GM10248 (cell line): ENCODE measurements around the gene DYRK2.

Experiments
- CTCF ChIA-PET: fragments of 300-600 bp; sonication (Branson Sonifier 250); formaldehyde crosslinking; extraction: SDS; loops from one replicate; lab custom pipeline; 2021; ENCODE audit warnings: antibody characterized with exemption; lab: Yijun Ruan, JAX
- POLR2A ChIA-PET: fragments of 350-650 bp; sonication (Branson Sonifier 250); formaldehyde crosslinking; extraction: SDS; loops from one replicate; lab custom pipeline; 2020; ENCODE audit warnings: antibody characterized with exemption; lab: Yijun Ruan, JAX
- DNase-seq: peaks from one replicate; pipeline ENCODE4 v3.0.0; 2012; ENCODE audit errors: extremely low spot score
- CTCF ChIP-seq: IDR thresholded peaks from 2 replicates; pipeline ENCODE4 v1.5.1; 2012; ENCODE audit warnings: mild to moderate bottlenecking, low read depth; ENCODE audit errors: extremely low read depth, missing control alignments, control extremely low read depth

DYRK2 gene

GRCh38 chr12:67648521-67649260 is at the start of gene DYRK2:
Gene DYRK2 (plus strand): TSS chr12:67648745. CDS start chr12:67649134, 389 bp downstream.
- peak; percentile 86 for DNase-seq
- TF ChIP-seq CTCF = no peak
- ChIA-PET CTCF (interaction anchor here (0.9 to 1.4 kb wide), 6 partner anchors 10 to 53 kb away, joined by 3 to 6 read pairs (median 4); no protein-coding TSS in a partner anchor), POLR2A (no interaction called here)

DNA sequence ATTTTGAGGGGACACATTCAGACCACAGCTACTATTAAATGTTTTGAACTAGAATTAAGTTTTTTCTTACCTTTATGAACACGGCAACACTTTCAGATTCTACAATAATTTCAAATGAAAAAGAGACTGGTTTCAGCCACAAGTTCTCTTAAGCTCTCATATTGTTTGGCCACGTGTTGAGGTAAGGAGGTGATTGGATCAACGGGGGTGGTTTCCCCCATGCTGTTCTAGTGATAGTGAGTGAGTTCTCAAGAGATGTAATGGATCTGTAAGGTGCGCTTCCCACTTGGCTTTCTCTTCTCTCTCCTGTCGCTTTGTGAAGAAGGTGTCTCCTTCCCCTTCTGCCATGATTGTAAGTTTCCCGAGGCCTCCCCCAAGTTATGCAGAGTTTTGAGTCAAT is 48.9 kb upstream of the DYRK2 start:
- no peak for DNase-seq
- CTCF ChIA-PET = interaction anchor here (1.4 to 1.5 kb wide), 2 partner anchors 9 to 19 kb away, joined by 4 to 6 read pairs; no protein-coding TSS in a partner anchor
- no peak for TF ChIP-seq CTCF
- POLR2A ChIA-PET = no interaction called here

DNA sequence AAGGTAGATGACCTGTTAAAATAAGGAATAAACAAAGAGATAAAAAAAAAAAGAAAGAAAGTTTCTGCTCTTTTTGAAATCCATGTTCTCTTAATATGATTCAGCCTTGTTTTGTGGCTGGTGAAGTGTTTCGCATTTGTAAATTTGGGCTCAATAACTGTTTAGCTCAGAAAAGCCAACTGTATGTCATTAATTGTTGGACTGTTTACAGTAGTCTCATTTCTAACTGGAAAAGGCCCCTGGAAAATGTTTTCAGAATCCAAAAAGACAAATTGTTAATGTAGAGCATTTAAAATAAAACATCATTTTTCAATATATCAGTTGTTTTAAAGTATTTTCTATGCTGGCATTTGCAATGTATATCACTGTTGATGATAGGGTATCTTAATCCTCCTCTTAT is 47.4 kb upstream of the DYRK2 start:
- ChIA-PET POLR2A (no interaction called here), CTCF (no interaction called here)
- DNase-seq = no peak
- no peak for TF ChIP-seq CTCF

DNA sequence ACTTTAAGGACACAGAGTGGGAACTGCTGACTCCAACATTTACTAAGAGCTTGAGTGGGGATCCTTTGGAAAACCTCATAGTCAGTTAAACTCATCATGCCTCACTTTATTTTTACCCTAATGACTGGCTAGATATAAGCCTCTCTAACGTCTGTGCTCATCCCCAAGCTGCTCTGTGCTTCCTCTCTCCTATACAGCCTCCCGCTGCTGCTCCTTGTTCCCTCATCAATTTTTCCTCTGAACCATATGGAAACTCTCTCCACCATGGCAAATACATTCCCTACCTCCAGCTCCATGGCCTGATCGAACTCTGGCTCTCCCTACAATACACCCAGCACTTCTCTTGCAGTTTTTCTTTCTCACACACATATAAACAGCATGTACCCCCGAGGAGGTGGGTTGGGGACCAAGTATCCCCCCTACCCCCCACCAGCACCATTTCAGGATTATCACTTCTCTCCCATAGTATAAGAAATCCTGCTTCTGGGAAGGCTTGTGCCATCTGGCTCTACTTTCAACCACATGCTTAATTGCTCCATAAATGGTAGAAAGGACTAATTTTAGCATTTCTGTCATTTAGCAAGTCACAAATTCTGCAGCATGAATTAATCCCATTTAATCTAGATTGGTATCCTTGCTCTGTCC is 39.2 kb upstream of the DYRK2 start:
- POLR2A ChIA-PET = no interaction called here
- CTCF ChIA-PET = no interaction called here
- TF ChIP-seq CTCF = no peak
- no peak for DNase-seq

- ChIA-PET CTCF (interaction anchor here (1.2 kb wide), 1 partner anchor 14 kb away, joined by 3 read pairs; no protein-coding TSS in a partner anchor), POLR2A (no interaction called here)
- DNase-seq = no peak
- TF ChIP-seq CTCF = no peak
These were observed 35.5 kb upstream of the DYRK2 start for GRCh38 chr12:67613040-67613439.

DNA sequence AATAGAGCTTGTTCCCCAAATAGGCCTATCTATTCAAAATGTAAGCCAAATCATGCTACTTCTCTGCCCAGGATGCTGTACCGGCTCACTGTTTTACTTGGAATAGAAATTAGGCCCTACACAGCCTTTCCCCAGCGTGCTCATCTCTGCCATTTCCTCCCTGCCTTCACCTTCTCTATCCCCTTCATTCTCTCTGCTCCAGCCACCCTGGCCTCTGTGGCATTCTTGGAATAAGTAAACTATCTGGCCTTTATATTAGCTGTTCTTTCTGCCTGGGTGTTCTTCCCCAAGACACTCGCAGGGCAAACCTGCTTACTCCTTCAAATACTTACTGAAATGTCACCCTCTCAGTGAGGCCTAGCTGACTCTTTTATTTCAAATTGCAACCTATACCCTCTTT is 30.9 kb upstream of the DYRK2 start:
- TF ChIP-seq CTCF = no peak
- CTCF ChIA-PET = interaction anchor here (2.1 kb wide), 1 partner anchor 13 kb away, joined by 6 read pairs; no protein-coding TSS in a partner anchor
- DNase-seq = no peak
- POLR2A ChIA-PET = no interaction called here
